Renal pelvis (tissue), 12 donors: ENCODE measurements around the gene MTHFD1. TPM values are rescaled to one million over a fixed set of nuclear protein-coding genes. Genes with fewer than 3 reads are reported as not detected.
A peak's percentile ranks its signal among the peaks of the same experiment; 100 is the strongest.
"Not testable (repeated sequence)": the region's sequence is repeated elsewhere in the genome, so short reads cannot be mapped to it uniquely, and the experiment has no call there.

Experiments
- DNase-seq: peaks from one replicate; pipeline ENCODE4 v3.0.0-alpha.2; 2013
- long read RNA-seq, 16 experiments: transcript quantifications; one replicate each; lab custom pipeline, GENCODE V29; 2026
- polyA plus RNA-seq, 3 donors: library from polyadenylated mRNA; unstranded; fragments of 120-200 nt; gene quantifications; one replicate each; pipeline ENCODE4 v1.2.1, GENCODE V29; 2013; ENCODE audit not compliant: insufficient read length in 3 of 3

MTHFD1 gene
- polyA plus RNA-seq, result 10 to 100 TPM; 75.8 to 94.0 (median 93.8) TPM
- long read RNA-seq, donor 1, transcript MTHFD1-201 (28 exons, 3,136 nt), result major isoform, 8 of 8 reads
- long read RNA-seq, donor 1, partial matches to known transcripts, result 0 of 8 reads
- long read RNA-seq, donor 1, other reads (novel, unspliced or antisense), result 0 of 8 reads
- long read RNA-seq, donor 2, transcript MTHFD1-201 (28 exons, 3,136 nt), result major isoform, 5 of 7 reads
- long read RNA-seq, donor 2, partial matches to known transcripts, result 0 of 7 reads
- long read RNA-seq, donor 2, other reads (novel, unspliced or antisense), result 0 of 7 reads
- long read RNA-seq, donor 3, transcript MTHFD1-201 (28 exons, 3,136 nt), result major isoform, 7 of 21 reads
- long read RNA-seq, donor 3, partial matches to known transcripts, result 11 of 21 reads
- long read RNA-seq, donor 3, other reads (novel, unspliced or antisense), result 0 of 21 reads
- long read RNA-seq, donor 4, transcript MTHFD1-206 (2 exons, 556 nt), result minor isoform, 5 of 19 reads
- long read RNA-seq, donor 4, transcript MTHFD1-201 (28 exons, 3,136 nt), result major isoform, 8 of 19 reads
- long read RNA-seq, donor 4, partial matches to known transcripts, result 5 of 19 reads
- long read RNA-seq, donor 4, other reads (novel, unspliced or antisense), result 0 of 19 reads
- long read RNA-seq, donor 5, partial matches to known transcripts, result 0 of 6 reads
- long read RNA-seq, donor 5, other reads (novel, unspliced or antisense), result 0 of 6 reads
- long read RNA-seq, donor 6, partial matches to known transcripts, result 12 of 18 reads
- long read RNA-seq, donor 6, other reads (novel, unspliced or antisense), result 0 of 18 reads
- long read RNA-seq, donor 7, transcript MTHFD1-206 (2 exons, 556 nt), result major isoform, 5 of 16 reads
- long read RNA-seq, donor 7, partial matches to known transcripts, result 8 of 16 reads
- long read RNA-seq, donor 7, other reads (novel, unspliced or antisense), result 0 of 16 reads
- long read RNA-seq, donor 8, partial matches to known transcripts, result 5 of 7 reads
- long read RNA-seq, donor 8, other reads (novel, unspliced or antisense), result 0 of 7 reads
- long read RNA-seq, donor 9, transcript MTHFD1-201 (28 exons, 3,136 nt), result major isoform, 10 of 22 reads
- long read RNA-seq, donor 9, partial matches to known transcripts, result 6 of 22 reads
- long read RNA-seq, donor 9, other reads (novel, unspliced or antisense), result 0 of 22 reads
- long read RNA-seq, donor 10, partial matches to known transcripts, result 5 of 8 reads
- long read RNA-seq, donor 10, other reads (novel, unspliced or antisense), result 0 of 8 reads
- long read RNA-seq, donor 11, transcript MTHFD1-206 (2 exons, 556 nt), result minor isoform, 5 of 17 reads
- long read RNA-seq, donor 11, transcript MTHFD1-201 (28 exons, 3,136 nt), result major isoform, 6 of 17 reads
- long read RNA-seq, donor 11, partial matches to known transcripts, result 6 of 17 reads
- long read RNA-seq, donor 11, other reads (novel, unspliced or antisense), result 0 of 17 reads
- long read RNA-seq, donor 12, transcript MTHFD1-201 (28 exons, 3,136 nt), result major isoform, 5 of 30 reads
- long read RNA-seq, donor 12, partial matches to known transcripts, result 20 of 30 reads
- long read RNA-seq, donor 12, other reads (novel, unspliced or antisense), result 0 of 30 reads
- long read RNA-seq, donor 13, partial matches to known transcripts, result 6 of 11 reads
- long read RNA-seq, donor 13, other reads (novel, unspliced or antisense), result 0 of 11 reads
- long read RNA-seq, donor 14, result 0 reads
- long read RNA-seq, donor 15, result 0 reads
- long read RNA-seq, donor 16, transcript MTHFD1-201 (28 exons, 3,136 nt), result major isoform, 9 of 19 reads
- long read RNA-seq, donor 16, partial matches to known transcripts, result 6 of 19 reads
- long read RNA-seq, donor 16, other reads (novel, unspliced or antisense), result 0 of 19 reads

GRCh38 chr14:64387782-64388532, at the start of gene MTHFD1:
Gene MTHFD1, plus strand, starts transcription at chr14:64388353. Its CDS starts 75 bp downstream, at chr14:64388428.
- peak; percentile 99 for DNase-seq

DNA sequence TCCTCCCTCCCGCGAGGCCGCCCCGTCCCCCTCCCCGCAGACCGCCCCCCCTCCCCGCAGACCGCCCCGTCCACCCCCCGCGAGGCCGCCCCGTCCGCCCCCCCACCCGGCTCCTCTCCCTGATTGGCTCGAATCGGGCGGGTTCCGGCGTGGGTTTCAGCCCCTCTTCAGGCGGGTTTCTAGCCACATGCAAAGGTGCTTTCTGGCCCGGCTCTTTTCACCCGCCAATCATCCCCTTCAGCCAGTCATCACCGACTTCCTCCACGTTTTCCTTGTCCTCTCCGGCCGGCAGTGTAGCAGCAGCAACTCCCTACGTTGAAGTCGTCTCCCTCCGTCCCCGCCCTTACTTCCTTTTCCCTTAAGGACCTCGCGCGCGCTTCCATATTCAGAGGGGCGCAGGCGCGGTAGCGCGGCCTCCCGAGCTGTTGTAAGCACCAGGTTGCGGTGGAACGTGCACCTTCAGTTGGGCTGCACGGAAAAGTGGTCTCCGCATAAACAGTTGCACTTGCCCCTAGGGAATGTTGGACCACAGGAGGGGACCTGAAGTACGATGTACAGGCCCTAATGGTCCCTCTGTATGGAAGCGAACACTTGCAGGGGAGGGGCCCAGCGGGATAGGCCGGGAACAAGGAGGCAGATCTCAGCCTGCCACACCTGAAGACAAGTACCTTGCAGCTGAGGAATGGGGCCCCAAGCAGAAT, 49.4 kb upstream of the MTHFD1 start:
- peak; percentile 99 for DNase-seq

- DNase-seq, result no peak
Observed at GRCh38 chr14:64340560-64341196, 47.5 kb upstream of the MTHFD1 start.

DNA sequence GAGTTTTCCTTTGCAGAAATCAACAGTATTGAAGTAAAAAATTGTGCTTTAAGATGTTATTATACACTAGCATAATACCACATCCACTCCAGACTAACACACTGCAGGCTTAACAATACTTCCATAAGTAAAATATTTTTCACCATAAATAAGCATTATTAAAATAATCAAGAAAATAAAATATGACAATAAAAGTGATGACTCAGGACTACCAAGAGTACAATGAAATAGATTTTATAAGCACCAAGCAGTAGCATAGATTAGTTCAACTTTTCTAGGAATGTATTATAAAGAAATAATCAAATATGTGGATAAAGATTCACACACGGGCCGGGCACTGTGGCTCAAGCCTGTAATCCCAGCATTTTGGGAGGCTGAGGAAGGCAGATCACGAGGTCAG, 40.4 kb upstream of the MTHFD1 start:
- no peak for DNase-seq

- no peak for DNase-seq
Observed at GRCh38 chr14:64349741-64350490, 38.2 kb upstream of the MTHFD1 start.

GRCh38 chr14:64363265-64363846, 24.8 kb upstream of the MTHFD1 start:
- DNase-seq, result no peak

- no peak for DNase-seq
Observed at GRCh38 chr14:64364907-64365306, 23.2 kb upstream of the MTHFD1 start.

DNA sequence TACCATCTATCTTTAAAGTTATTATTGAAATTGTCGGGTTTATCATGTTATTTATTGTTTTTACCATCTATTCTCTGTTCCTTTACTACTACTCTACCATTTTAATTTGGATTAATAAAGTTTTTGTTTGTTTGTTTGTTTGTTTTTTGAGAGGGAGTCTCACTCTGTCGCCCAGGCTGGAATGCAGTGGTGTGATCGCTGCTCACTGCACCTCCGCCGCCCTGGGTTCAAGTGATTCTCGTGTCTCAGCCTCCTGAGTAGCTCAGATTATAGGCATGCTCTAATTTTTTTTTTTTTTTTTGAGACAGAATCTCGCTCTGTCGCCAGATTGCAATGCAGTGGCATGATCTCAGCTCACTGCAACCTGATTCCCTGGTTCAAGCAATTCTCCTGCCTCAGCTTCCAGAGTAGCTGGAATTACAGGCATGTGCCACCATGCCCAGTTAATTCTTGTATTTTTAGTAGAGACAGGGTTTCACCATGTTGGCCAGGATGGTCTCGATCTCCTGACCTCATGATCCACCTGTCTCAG, 22.7 kb upstream of the MTHFD1 start:
- DNase-seq, result not testable (repeated sequence)

- DNase-seq, result no peak
Observed at GRCh38 chr14:64369201-64369600, 19.0 kb upstream of the MTHFD1 start.

DNA sequence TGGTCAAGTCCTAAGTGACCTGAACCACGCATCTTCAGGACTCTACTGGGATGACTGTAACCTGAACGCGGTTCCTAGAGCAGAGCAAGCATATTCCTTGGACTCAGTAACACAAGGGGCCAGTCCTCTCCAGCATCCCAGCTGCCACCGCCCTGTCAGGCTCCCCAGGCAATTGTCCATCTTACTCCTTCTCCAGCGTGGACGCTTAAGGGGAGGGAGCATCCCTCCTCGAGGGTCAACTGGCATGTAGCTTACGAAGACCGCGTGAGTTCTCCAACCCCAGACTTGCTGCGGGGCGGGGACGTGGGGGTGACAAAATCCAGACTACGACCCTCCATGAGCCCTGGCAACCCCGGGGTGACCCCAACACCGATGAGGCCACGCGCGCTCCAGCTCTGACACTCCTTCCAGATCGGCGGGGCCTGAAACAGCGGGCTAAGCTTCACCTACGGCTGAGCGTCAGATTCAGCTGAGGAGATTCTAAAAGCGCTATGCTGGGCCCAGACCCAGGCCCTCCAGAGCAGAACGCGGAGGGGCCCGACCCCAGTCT, 846 bp upstream of the MTHFD1 start:
- peak; percentile 30 for DNase-seq

- no peak for DNase-seq
Observed at GRCh38 chr14:64388533-64389285, 556 bp downstream of the MTHFD1 start.

DNA sequence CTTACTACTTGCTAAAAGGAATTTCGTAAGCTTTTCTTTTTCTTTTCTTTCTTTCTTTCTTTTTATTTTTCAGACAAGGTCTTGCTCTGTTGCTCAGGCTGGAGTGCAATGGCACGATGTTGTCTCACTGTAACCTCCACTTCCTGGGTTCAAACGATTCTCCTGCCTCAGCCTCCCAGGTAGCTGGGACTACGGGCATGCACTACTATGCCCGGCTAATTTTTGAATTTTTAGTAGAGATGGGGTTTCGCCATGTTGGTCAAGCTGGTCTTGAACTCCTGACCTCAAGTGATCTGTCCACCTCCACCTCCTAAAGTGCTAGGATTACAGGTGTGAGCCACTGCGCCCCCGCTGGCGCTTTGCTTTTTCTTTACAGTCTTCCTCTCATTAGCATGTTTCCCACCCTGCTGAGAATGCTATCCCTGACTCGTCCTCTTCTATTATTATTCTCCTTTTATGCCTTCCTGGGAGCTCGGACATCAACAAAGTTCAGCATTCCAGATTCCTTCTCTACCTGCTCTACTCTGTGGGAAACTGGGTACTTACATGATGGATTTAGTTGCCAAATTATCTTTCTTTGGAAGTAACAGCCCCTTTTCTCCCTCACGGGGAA, 3.1 kb downstream of the MTHFD1 start:
- no peak for DNase-seq

GRCh38 chr14:64391986-64392385, 3.8 kb downstream of the MTHFD1 start:
- no peak for DNase-seq

- DNase-seq, result not testable (repeated sequence)
Observed at GRCh38 chr14:64393189-64393726, 5.1 kb downstream of the MTHFD1 start.

GRCh38 chr14:64394423-64394822, 6.3 kb downstream of the MTHFD1 start:
- no peak for DNase-seq
